HepG2 (cell line): Measurements from ENCODE around the gene PNLIPRP1. TPM values are rescaled to one million over a fixed set of nuclear protein-coding genes. Genes with fewer than 3 reads are reported as not detected.

Experiments used
- ATAC-seq: fragments of 200-7000 bp; cut with Tn5 transposase; 3 replicates; pipeline ENCODE4 v1.9.1; 2020; ENCODE audit warnings: mild to moderate bottlenecking, moderate library complexity
- Bru-seq: library from RNA; stranded (reverse); fragments of 400-500 nt; gene quantifications from one replicate; lab custom pipeline; 2021; lab: Mats Ljungman, UMichigan
- BruChase-seq, 2 experiments: library from RNA; stranded (reverse); fragments of 400-500 nt; gene quantifications; one replicate each; lab custom pipeline; 2021; lab: Mats Ljungman, UMichigan
- BruUV-seq: library from RNA; stranded (reverse); fragments of 400-500 nt; replicated peaks from 2 replicates; lab custom pipeline; 2021; lab: Mats Ljungman, UMichigan
- CTCF ChIA-PET: fragments of 300-600 bp; formaldehyde crosslinking; extraction: SDS; loops from one replicate; lab custom pipeline; 2021; ENCODE audit warnings: low total read pairs, inconsistent platforms, low intra/inter-chr PET ratio; lab: Yijun Ruan, JAX
- POLR2A ChIA-PET: fragments of 350-600 bp; sonication (Branson Sonifier 250); formaldehyde crosslinking; loops from one replicate; lab custom pipeline; 2020; ENCODE audit warnings: antibody characterized with exemption, inconsistent platforms; lab: Yijun Ruan, JAX
- DNase-seq: peaks from one replicate; pipeline ENCODE4 v3.0.0-alpha.2; 2015; ENCODE audit warnings: low spot score
- FAIRE-seq: peaks from 3 replicates; lab custom pipeline; 2011; peaks lifted over from hg19 to GRCh38; lab: Jason Lieb, UNC
- H2AFZ ChIP-seq: one replicate; pipeline ENCODE4 v1.6.1; 2011; ENCODE audit warnings: low read length, inconsistent platforms
- H3K27ac ChIP-seq: fragments of 300-600 bp; 3 replicates; pipeline ENCODE4 v1.8.0; 2011; ENCODE audit warnings: mixed run types, mild to moderate bottlenecking, mixed read lengths, low read length, inconsistent platforms; ENCODE audit not compliant: insufficient read depth; ENCODE audit errors: extremely low read length
- H3K27me3 ChIP-seq, 2 experiments: fragments of 200-600 bp in 1 of 2; 2 replicates in 1 of 2; 3 replicates in 1 of 2; pipeline versions ENCODE4 v1.6.0 to v1.8.0; 2011; ENCODE audit warnings: low read length in 2 of 2, mild to moderate bottlenecking in 2 of 2, moderate library complexity in 2 of 2, inconsistent platforms in 1 of 2; ENCODE audit not compliant: insufficient read depth in 2 of 2, control insufficient read depth in 1 of 2
- H3K36me3 ChIP-seq, 2 experiments: fragments of 200-600 bp in 1 of 2; replicated peaks in 1 of 2; 2 replicates in 1 of 2; 3 replicates in 1 of 2; pipeline versions ENCODE4 v1.5.1 to v1.8.0; 2011; ENCODE audit warnings: low read length in 2 of 2, inconsistent platforms in 1 of 2; ENCODE audit not compliant: insufficient read depth in 2 of 2, control insufficient read depth in 1 of 2
- H3K4me1 ChIP-seq: 2 replicates; pipeline ENCODE4 v1.5.1; 2012; ENCODE audit warnings: low read length, inconsistent platforms; ENCODE audit not compliant: insufficient read depth
- H3K4me2 ChIP-seq: 2 replicates; pipeline ENCODE4 v1.6.0; 2011; ENCODE audit warnings: low read depth, low read length, inconsistent platforms
- H3K4me3 ChIP-seq, 3 experiments: fragments of 200-600 bp in 1 of 3; sonication (generic), shearing (Covaris generic) in 1 of 3; replicated peaks in 1 of 3; 2 replicates each; pipeline ENCODE4 v1.5.1; 2011 to 2016; ENCODE audit warnings: low read length in 3 of 3, inconsistent platforms in 2 of 3, low read depth in 2 of 3, mild to moderate bottlenecking in 2 of 3, control low read depth in 1 of 3, mixed read lengths in 1 of 3; ENCODE audit not compliant: insufficient read depth in 1 of 3
- H3K79me2 ChIP-seq: one replicate; pipeline ENCODE4 v1.6.1; 2011; ENCODE audit warnings: low read length, inconsistent platforms; ENCODE audit not compliant: insufficient read depth
- H3K9ac ChIP-seq: 2 replicates; pipeline ENCODE4 v1.6.0; 2011; ENCODE audit warnings: mild to moderate bottlenecking, low read depth, low read length, inconsistent platforms; ENCODE audit not compliant: insufficient read depth
- H3K9me3 ChIP-seq: 2 replicates; pipeline ENCODE4 v1.5.1; 2012; ENCODE audit warnings: mild to moderate bottlenecking, low read length
- H4K20me1 ChIP-seq: 2 replicates; pipeline ENCODE4 v1.6.0; 2011; ENCODE audit warnings: inconsistent platforms, mild to moderate bottlenecking, low read length, moderate library complexity; ENCODE audit not compliant: insufficient read depth
- AHR ChIP-seq: IDR thresholded peaks from 2 replicates; pipeline ENCODE4 v1.6.1; 2018; ENCODE audit warnings: missing genetic modification reagents, missing compliant biosample characterization
- ERF ChIP-seq: IDR thresholded peaks from 2 replicates; pipeline ENCODE4 v1.6.1; 2018; ENCODE audit warnings: missing biosample characterization, missing genetic modification reagents
- HNF4A ChIP-seq: sonication (generic); formaldehyde crosslinking; IDR thresholded peaks from 2 replicates; pipeline ENCODE4 v1.4.0; 2020; ENCODE audit warnings: missing genetic modification reagents
- IKZF1 ChIP-seq: fragments of 450-650 bp; IDR thresholded peaks from 2 replicates; pipeline ENCODE4 v1.7.1; 2016
- SMAD9 ChIP-seq: sonication (generic); formaldehyde crosslinking; IDR thresholded peaks from 2 replicates; pipeline ENCODE4 v1.5.1; 2020; ENCODE audit warnings: mild to moderate bottlenecking, missing genetic modification reagents
- SP140L ChIP-seq: sonication (generic); formaldehyde crosslinking; IDR thresholded peaks from 2 replicates; pipeline ENCODE4 v1.4.0; 2020; ENCODE audit warnings: missing genetic modification reagents, borderline replicate concordance
- ZBTB3 ChIP-seq: sonication (generic); formaldehyde crosslinking; IDR thresholded peaks from 2 replicates; pipeline ENCODE4 v1.4.0; 2020; ENCODE audit warnings: low read depth, mild to moderate bottlenecking, moderate library complexity, missing genetic modification reagents, borderline replicate concordance
- ZNF367 ChIP-seq: sonication (generic); formaldehyde crosslinking; IDR thresholded peaks from 2 replicates; pipeline ENCODE4 v1.4.0; 2020; ENCODE audit warnings: missing genetic modification reagents, borderline replicate concordance
- ZNF724P ChIP-seq: sonication (generic); formaldehyde crosslinking; IDR thresholded peaks from 2 replicates; pipeline ENCODE4 v1.8.0; 2022; ENCODE audit warnings: missing genetic modification reagents, borderline replicate concordance
- ZNF879 ChIP-seq: sonication (generic); formaldehyde crosslinking; IDR thresholded peaks from 2 replicates; pipeline ENCODE4 v1.8.1; 2023; ENCODE audit warnings: missing genetic modification reagents
- WGBS: methylation state at CpG from one replicate; pipeline ENCODE4 v1.1.6; 2017; ENCODE audit warnings: low lambda C conversion rate; 5-methylcytosine and 5-hydroxymethylcytosine counted together
- in situ Hi-C: cut with HindIII; loops from 2 replicates; pipeline ENCODE4 v1.10.0; 2017; ENCODE audit warnings: low pct_unique_long_range_greater_than_20kb; ENCODE audit not compliant: extremely low pct_ligation_motif_present
- intact Hi-C: fragments of 100-400 bp; cut with micrococcal nuclease; formaldehyde crosslinking; loops from one replicate; pipeline ENCODE4 v1.10.0; 2022; ENCODE audit not compliant: unreplicated experiment
- long read RNA-seq, 2 experiments: library from RNA in 1 of 2; library from polyadenylated mRNA in 1 of 2; stranded (forward) in 1 of 2; unstranded in 1 of 2; transcript quantifications; one replicate each; pipeline ENCODE4 v2.0.0, GENCODE V29; 2019 to 2022
- polyA minus RNA-seq, 3 experiments: library from RNA; depleted of rRNA, polyadenylated mRNA; stranded (reverse); fragments of >200 nt; gene quantifications; 2 replicates each; pipeline ENCODE4 v1.2.3, GENCODE V29; 2011; ENCODE audit warnings: low replicate concordance in 1 of 3
- polyA plus RNA-seq, 8 experiments: library from polyadenylated mRNA; depleted of rRNA in 3 of 8; stranded (reverse) in 7 of 8; unstranded in 1 of 8; fragments of >200 nt; fragmentation: Illumina TruSeq in 4 of 8; extraction: Trizol in 4 of 8; gene quantifications; 2 replicates each; pipeline versions ENCODE4 v1.2.1 to v1.2.3, GENCODE V29; 2011 to 2016; ENCODE audit warnings: low read depth in 4 of 8, missing spikeins in 1 of 8, mixed read lengths in 1 of 8; ENCODE audit not compliant: insufficient read depth in 1 of 8
- total RNA-seq, 5 experiments: library from RNA; depleted of rRNA; stranded (reverse); fragments of >200 nt; fragmentation: Illumina TruSeq; extraction: Trizol; gene quantifications; 2 replicates each; pipeline ENCODE4 v1.2.3, GENCODE V29; 2016; ENCODE audit warnings: low read depth in 1 of 5
- TF ChIP-seq, protein P1 (sequence below): sonication (generic); formaldehyde crosslinking; IDR thresholded peaks from 2 replicates; pipeline ENCODE4 v1.4.0; 2020; ENCODE audit warnings: missing genetic modification reagents

PNLIPRP1 gene
- total RNA-seq (2016; rRNA removed; fragmentation: Illumina TruSeq; extraction: Trizol) (not detected in 2 replicates), polyA plus RNA-seq (2011; rRNA removed) (not detected in 2 replicates), polyA minus RNA-seq (2011; rRNA and poly(A)+ RNA removed; ENCODE audit: low replicate concordance) (not detected in 2 replicates), Bru-seq, nascent RNA (not detected), BruChase-seq, experiment 1, labeled RNA remaining after a 6-hour chase (not detected), BruChase-seq, experiment 2, labeled RNA remaining after a 2-hour chase (not detected)
- total RNA-seq (2016; cell fraction: cytosol; rRNA removed; fragmentation: Illumina TruSeq; extraction: Trizol; ENCODE audit: low read depth): not detected in 2 replicates
- total RNA-seq (2016; cell fraction: insoluble cytoplasmic fraction; rRNA removed; fragmentation: Illumina TruSeq; extraction: Trizol): not detected in 2 replicates
- total RNA-seq (2016; cell fraction: membrane; rRNA removed; fragmentation: Illumina TruSeq; extraction: Trizol): not detected in 2 replicates
- total RNA-seq (2016; cell fraction: nucleus; rRNA removed; fragmentation: Illumina TruSeq; extraction: Trizol): not detected in 2 replicates
- polyA plus RNA-seq (2011; cell fraction: cytosol; rRNA removed): not detected in 2 replicates
- polyA plus RNA-seq (2011; cell fraction: nucleus; rRNA removed): not detected in 2 replicates
- not detected in 2 replicates for polyA plus RNA-seq (2012)
- polyA plus RNA-seq (2016; cell fraction: cytosol; fragmentation: Illumina TruSeq; extraction: Trizol; ENCODE audit: low read depth): not detected in 2 replicates
- not detected in 2 replicates for polyA plus RNA-seq (2016; cell fraction: insoluble cytoplasmic fraction; fragmentation: Illumina TruSeq; extraction: Trizol; ENCODE audit: low read depth)
- polyA plus RNA-seq (2016; cell fraction: membrane; fragmentation: Illumina TruSeq; extraction: Trizol; ENCODE audit: low read depth): not detected in 2 replicates
- not detected in 2 replicates for polyA plus RNA-seq (2016; cell fraction: nucleus; fragmentation: Illumina TruSeq; extraction: Trizol; ENCODE audit: insufficient read depth, low read depth)
- not detected in 2 replicates for polyA minus RNA-seq (2011; cell fraction: cytosol; rRNA and poly(A)+ RNA removed)
- polyA minus RNA-seq (2011; cell fraction: nucleus; rRNA and poly(A)+ RNA removed): not detected in 2 replicates
- long read RNA-seq, experiment 1: 0 reads
- long read RNA-seq, experiment 2: 0 reads

GRCh38 chr10:116590590-116591444 is at the start of gene PNLIPRP1:
Gene PNLIPRP1 (plus strand): TSS chr10:116590959. CDS start chr10:116591130, 171 bp downstream.
- no peak within 1 kb of the TSS for H3K4me3 ChIP-seq
- no peak for FAIRE-seq
- no peaks in the 10 kb centered on the region for H3K9me3 ChIP-seq
- no peak within 1 kb of the TSS for H3K9ac ChIP-seq
- ChIA-PET CTCF (no interaction called here), POLR2A (no interaction called here)
- H4K20me1 ChIP-seq: no peaks in the 10 kb centered on the region
- no peak for ATAC-seq
- H3K4me2 ChIP-seq: no peak within 1 kb of the TSS
- no peak within 1 kb of the TSS for H2AFZ ChIP-seq
- TF ChIP-seq, protein P1, sequence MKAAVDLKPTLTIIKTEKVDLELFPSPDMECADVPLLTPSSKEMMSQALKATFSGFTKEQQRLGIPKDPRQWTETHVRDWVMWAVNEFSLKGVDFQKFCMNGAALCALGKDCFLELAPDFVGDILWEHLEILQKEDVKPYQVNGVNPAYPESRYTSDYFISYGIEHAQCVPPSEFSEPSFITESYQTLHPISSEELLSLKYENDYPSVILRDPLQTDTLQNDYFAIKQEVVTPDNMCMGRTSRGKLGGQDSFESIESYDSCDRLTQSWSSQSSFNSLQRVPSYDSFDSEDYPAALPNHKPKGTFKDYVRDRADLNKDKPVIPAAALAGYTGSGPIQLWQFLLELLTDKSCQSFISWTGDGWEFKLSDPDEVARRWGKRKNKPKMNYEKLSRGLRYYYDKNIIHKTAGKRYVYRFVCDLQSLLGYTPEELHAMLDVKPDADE: no peak
- TF ChIP-seq ZNF879 (no peak), ZBTB3 (CRISPR knock-in tag) (no peak), AHR (CRISPR knock-in tag) (no peak), SMAD9 (CRISPR knock-in tag) (no peak), HNF4A (no peak), SP140L (CRISPR knock-in tag) (no peak), ERF (CRISPR knock-in tag) (no peak), IKZF1 (no peak), ZNF724P (CRISPR knock-in tag) (no peak), ZNF367 (no peak)
- H3K27me3 ChIP-seq: peaks cover 2 to 23% of the 10 kb centered on the region in 2 experiments; a peak in 2 of 5 replicates
- H3K4me1 ChIP-seq: no peaks in the 10 kb centered on the region
- no peak for DNase-seq
- in situ Hi-C loops (no loop called here), intact Hi-C loops (no loop called here)
- BruUV-seq: no TSS peak
- no peaks in the 10 kb centered on the region for H3K79me2 ChIP-seq
- no peak within 1 kb of the TSS for H3K27ac ChIP-seq
- no peaks in the 10 kb centered on the region for H3K36me3 ChIP-seq
- 0% methylated on average over 8 of the region's 9 CpGs for WGBS
